GM18873 (cell line): Measurements from ENCODE around the gene SCUBE1.

Experiments
- ATAC-seq: cut with Tn5 transposase; IDR thresholded peaks from one replicate; pipeline ENCODE4 v1.9.1; 2021; ENCODE audit warnings: mild to moderate bottlenecking, moderate library complexity, moderate number of reproducible peaks; ENCODE audit not compliant: unreplicated experiment, low FRiP score

Gene SCUBE1

DNA sequence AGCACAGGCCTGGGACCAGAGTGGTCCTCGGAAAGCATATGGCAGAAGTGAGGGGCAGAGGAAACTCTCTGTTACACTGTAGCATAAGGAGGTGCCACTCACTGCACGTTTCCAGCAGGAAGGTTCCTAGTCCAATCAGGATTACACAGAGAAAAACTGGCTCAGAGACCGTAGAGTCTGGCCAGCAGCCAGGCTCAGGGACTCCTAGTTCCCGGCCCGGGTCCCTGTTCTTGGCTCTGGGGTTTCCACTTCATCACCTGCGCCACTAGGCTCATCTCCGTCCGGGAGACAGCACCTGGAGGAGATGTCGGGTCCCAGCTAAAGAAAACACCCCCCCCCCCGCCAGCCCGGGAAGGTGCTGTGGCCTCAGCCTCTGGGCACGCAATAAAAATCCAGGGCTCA is 157.3 kb downstream of the SCUBE1 start:
- no peak for ATAC-seq

DNA sequence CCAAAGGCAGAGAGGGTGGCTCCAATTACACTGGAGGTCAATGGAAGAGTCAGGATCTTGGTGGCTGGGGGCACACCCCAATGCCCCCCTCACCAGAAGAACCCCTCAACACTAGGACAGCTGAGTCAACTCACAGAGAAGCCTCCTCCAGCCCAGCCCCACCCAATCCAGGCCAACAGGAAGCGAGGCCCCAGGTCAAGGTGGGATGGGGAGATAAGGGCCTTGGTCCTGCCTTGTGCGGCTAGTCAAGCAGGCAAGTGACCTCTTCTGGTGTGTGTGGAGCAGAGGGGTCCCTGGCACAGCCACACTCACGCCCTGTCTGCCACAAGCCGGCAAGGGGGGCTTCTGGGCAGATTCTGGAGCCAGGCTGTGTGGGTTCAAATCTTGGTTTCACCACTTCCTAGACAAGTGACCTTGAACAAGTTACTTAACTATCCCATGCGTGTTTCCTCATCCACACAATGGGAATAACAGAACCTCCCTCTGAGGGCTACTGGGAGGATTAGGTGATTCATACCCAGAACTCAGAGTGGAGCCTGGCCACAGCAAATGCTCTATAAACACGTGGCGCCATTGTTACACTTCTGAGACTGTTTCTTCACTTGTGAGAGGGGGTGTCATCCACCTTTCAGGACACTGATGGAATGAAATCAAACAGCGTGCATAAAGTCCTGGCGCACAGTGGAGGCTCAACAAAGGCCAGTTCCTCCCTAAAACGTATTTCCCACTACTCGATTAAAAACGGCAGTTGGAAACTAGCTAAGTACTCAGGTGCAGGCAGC is 159.5 kb downstream of the SCUBE1 start:
- no peak for ATAC-seq

DNA sequence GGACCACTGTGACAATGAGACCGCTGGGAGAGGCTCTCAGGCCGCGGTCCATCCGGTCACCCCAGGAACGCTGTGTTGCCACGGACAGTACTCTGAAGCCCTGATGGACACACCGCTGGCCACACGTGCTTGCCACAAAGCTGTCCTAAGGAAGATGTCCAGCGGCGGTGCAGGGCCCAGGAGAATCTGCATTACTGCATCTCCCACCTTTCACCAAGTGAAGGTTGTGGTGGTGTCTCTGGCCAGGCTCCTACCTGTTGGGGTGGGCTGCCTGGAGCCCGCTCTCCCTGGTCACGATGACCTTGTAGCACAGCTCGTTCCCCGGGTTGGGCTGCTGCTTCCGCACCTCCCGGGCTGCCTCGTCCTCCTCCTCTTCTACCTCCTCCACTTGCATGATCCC is 160.4 kb downstream of the SCUBE1 start:
- ATAC-seq, result no peak

DNA sequence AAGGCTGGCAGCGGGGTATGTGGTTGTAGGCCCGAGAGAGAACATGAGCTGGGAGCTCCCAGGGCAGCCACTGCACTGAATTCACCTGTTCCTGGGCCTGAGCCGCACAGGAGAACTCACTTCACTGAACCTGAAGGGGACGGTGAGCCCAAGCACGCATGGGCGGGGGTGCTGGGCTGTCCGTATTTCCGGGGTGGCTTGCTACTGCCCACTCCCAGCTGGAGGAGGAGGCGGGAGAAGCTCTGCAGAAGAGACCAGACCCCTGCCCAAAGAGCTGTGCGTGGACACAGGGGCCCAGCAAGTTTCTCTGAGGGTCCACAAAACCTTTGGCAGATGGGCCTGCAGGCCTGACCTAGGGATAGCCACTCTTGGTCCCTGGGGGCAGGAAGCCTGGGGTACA is 161.1 kb downstream of the SCUBE1 start:
- no peak for ATAC-seq

DNA sequence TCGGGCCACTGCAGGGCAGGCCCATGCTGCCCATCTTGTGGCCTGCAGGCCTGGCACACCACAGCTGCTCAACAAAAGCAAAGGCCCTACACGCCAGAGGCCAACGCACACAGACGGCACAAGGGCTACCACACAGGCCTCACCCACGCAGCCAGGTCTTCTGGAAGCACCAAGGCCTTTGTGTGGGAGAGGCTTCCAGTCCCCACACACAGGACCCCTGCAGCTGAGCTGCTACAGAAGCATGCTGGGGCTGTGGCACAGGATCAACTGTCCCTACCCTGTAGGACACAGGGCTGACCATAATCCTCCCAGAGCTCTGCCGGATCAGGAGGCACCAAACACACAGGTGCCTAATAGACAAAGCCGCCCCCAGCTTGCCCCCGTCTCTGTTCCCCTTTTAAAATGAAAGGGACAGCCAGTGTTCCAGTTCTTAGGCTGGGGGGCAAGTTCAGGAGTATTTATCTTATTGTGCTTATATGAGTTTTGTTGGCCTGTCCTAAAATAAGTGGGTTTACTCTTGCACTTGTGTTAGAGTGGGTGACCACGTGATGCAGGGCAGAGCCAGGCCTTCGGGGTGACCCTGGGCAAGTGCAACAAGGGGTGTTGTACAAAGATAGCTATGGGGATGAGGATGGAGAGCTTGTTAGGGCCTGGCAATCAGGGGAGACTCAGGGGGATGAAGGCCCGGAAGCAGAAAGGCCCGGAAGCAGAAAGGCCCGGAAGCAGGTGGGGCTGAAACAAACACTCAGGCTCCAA is 161.7 kb downstream of the SCUBE1 start:
- ATAC-seq, result no peak

DNA sequence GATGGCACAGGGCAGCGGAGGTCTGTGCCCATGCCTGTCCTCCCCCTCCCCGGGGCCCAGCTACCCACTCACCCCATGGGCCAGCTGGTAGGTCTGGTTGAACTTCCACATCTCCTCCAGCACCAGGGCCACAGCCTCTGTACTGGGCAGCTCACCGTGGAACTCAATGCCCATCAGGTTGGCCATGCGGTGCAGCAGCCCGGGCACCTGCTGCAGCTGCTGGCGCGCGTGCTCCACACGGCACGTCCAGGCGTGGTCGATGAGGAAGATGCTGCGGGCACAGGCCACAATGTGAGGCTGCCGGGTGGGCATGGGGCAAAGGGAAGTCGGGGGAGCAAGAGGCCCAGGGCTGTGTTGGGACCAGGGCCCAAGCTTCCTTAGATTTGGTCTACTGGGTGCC is 162.5 kb downstream of the SCUBE1 start:
- ATAC-seq, result no peak

DNA sequence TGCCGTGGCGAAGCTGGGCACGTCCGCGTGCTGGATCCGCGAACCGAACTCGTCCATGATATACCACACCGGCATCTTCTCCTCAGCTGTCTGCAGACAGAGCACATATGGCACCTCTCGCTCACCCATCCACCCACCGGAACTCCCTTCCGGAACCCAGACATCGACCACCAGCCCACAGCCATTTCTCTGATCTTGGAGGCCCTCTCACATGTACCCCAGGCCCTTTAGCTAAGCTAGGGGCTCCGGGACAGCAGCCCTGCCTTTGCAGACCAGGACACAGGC is 163.3 kb downstream of the SCUBE1 start:
- ATAC-seq, result no peak

DNA sequence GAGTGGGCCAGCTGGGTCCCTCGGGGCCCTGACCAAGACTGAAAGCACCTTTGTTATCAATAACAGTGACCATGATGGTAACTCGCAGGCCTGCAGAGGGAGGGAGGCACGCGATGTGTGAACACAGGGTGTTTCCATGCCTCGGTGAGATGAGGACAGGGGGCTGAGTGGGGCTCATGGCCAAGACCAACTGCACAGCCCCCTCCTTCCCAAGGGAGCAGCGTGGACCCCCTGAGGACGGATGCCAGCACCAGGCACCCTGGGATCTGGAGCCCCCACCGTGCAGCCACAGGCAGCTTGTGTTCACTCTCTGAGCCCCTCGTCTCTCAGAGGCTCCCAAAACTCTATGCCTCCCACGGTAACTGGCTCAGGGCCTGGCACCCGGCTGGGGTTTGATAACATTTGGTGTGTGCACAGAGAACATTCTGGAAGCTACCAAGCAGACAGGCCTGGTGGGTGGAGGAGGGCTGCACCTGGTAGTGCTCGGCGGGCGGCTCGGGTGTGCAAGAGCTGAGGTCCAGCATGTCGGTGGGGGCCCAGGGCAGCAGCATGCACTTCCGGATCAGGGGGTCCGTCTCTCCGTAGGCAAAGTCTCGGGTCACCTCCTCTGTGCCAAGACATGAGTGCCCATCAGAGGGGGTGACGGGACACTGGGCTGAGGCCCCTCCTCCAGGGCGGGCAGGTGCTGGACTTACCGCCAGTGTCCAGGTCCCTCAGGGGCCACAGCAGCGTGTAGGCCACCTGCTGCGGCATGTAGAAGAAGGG is 163.8 kb downstream of the SCUBE1 start:
- ATAC-seq, result no peak

DNA sequence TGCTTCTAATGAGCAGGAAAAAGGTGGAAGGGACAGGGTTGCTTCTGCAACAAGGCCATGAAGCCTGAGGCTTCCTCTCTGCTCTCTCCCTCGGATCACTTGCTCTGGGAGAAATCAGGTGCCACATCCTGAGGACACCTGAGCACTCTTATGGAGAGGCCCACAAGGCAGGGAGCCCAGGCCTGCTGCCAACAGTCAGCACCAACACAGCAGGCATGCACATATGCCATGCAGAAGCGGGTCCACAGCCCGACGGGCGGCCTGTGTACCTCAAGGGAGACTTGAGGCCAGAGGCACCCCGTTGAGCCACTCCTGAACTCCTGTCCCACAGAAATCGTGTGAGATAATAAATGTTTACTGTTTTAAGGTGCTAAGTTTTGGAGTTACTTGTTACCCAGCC is 165.7 kb downstream of the SCUBE1 start:
- ATAC-seq, result no peak

DNA sequence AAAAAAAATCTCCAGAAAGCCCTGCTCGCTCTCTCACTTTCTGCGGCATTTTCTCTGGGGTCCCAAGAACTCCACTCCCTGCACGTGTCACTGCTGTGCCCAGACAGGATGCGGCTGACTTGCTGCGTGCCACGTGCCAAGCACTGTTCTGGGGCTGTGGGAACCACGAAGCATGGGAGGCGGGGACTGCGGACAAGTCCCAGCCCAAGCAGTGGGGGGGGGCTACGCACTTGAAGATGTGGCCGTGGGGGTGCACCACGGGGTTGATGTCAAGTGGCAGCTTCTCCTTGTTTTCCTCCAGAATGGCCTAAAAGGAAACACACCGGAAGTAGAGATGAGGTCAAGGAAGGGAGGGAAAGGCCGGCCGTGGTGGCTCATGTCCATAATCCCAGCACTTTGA is 167.1 kb downstream of the SCUBE1 start:
- no peak for ATAC-seq

DNA sequence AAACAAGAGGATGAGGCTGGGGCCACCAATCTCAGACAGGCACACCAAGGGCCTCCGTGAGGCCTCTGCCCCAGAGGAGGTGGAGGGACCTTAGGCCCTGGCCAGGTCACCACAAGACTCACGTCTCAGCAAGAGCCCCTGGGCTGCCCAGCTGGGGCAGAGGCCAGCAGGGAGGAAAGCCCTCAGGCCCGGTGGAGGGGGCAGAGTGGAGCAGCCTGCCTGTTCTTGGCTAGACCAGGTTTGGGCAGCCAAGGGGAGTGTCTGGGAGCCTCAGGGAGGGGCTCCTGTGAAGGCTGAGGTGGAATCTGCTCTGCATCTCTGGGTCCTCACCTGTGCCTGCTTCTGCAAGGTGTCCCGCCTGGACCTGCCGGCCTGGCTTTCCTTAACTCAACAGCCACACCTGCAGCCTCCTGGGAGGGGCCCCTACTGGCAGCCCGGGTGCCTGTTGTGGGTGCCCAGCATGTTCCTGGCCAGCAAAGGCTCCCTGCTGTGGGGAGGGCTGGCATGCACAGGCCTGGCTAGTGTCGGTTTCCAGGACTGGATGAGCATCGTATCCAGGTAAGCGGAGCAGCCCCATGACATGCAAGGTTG is 168.1 kb downstream of the SCUBE1 start:
- no peak for ATAC-seq

DNA sequence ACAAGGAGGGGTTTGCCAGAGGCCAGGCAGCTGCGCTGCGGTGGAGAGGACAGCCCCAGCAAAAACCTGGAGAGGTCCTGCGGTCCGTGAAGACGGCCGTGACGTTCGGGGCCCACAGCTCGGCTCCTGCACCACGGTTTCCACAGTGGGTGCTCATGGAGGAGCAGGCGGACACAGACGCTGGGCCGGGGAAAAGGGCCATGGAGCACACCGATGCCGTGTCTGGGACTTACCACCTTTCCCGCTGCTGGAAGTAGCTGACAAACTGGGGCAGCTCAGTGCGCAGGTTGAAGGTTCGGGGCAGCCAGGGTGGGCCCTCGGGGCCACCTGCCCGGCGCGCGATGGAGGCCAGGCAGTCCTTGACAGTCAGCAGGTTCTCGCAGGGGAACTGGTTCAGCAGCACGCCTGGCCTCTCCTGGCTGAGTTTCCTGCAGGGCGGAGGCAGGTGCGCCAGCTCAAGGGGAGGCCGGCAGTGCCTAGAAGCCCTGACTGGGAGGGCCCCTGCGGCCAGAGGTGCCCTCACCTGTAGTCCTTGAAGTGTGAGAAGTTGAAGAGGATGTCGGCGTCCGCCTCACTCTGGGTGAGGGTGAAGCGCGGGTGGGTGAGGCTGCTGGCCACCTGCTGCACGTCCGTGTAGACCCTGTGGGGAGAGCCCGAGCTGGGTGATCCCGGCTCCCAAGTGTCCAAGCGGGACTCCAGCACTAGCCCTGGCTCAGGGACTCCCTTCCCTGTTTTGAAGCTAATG is 169.0 kb downstream of the SCUBE1 start:
- no peak for ATAC-seq

DNA sequence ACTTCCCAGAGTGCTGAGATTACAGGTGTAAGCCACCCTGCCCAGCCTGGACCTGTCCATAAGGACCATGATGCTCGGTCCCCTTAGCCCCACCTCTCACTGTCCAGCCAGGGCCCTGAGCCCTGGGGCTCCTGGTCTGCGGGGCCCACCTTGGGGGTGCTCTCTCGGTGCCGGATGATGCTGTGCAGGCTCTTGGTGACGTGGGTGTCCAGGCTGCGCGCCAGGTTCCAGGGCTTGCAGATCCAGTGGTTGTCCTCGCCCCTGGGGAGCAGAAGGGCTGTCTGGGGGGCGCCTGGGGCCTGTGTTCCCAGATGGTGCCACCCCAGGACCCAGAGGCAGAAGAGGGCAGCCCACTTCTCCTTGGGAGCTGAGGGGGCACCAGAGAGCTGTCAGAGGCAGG is 169.6 kb downstream of the SCUBE1 start:
- no peak for ATAC-seq

DNA sequence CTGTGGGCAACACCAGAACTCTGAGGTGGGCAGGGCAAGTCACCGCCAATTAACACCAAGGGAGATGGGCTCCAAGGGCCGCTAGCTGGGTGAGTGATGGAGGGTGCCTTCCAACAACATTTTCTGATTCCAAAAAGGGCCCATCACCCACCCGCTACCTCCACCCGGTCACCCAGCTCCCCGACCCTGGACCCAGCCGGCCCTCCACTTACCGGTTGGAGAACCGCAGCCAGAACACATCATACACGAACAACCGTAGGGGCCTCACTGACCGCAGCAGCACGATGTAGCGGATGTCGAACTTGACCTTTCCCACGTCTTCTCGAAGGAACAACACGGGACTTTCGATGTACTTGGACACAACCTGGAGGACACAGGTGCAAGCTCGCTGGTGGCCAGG is 171.0 kb downstream of the SCUBE1 start:
- ATAC-seq, result no peak

DNA sequence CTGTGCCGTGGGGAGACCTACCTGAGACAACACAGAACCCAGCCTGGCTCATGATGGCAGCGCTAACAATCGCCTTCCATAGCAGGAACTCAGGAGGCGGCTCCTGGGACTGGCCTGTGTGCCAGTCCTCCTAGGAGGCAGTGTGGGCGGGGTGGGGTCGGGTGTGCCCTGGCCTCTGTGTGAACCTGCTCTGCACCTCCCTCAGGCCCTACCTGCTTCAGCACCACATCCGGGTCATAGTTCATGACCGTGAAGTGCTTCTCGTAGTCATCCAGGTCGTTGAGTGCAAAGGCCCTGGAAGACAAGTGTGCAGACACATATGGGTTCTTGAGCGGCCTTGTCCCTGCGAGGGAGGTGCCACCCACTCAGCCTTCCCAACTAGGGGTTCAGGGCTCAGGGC is 171.6 kb downstream of the SCUBE1 start:
- ATAC-seq, result no peak

DNA sequence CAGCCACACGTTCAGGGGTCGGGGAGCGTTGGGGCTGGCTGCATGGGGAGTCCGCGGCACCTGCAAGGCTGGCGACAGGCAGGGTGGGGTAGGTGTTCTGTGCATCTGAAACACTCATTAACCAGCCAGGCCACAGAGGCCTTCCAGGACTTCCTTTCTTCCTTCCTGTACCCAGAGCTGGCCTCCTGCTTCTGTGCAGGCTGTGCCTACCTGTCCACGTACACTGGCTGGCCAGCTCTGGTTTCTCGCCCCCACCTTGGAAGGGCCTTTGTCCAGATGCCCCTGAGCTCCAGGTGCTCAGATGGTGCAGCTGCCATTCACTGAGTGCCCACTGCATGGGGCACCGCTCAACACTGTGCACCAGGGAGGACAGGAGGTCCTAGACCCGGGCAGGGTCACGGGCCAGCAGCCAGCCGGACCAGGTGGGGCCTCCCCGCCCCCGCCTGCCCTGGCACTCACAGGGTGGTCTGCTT is 172.1 kb downstream of the SCUBE1 start:
- no peak for ATAC-seq

DNA sequence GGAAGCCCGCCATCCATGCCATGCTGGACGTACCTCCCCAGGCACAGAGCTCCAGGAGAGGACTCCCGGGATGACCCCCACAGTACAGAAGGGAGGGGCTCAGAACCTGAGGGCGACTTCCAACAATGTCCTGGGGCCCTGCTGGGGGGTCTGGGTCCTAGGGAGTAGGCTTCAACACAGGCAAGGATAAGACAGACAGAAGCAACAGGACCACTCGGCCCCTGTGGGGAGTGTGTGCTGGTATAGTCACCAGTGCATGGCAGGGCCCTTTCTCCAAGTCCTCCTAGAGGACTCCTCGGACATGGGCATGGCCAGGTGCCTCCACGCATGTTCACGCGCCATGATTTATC is 173.1 kb downstream of the SCUBE1 start:
- ATAC-seq, result no peak

DNA sequence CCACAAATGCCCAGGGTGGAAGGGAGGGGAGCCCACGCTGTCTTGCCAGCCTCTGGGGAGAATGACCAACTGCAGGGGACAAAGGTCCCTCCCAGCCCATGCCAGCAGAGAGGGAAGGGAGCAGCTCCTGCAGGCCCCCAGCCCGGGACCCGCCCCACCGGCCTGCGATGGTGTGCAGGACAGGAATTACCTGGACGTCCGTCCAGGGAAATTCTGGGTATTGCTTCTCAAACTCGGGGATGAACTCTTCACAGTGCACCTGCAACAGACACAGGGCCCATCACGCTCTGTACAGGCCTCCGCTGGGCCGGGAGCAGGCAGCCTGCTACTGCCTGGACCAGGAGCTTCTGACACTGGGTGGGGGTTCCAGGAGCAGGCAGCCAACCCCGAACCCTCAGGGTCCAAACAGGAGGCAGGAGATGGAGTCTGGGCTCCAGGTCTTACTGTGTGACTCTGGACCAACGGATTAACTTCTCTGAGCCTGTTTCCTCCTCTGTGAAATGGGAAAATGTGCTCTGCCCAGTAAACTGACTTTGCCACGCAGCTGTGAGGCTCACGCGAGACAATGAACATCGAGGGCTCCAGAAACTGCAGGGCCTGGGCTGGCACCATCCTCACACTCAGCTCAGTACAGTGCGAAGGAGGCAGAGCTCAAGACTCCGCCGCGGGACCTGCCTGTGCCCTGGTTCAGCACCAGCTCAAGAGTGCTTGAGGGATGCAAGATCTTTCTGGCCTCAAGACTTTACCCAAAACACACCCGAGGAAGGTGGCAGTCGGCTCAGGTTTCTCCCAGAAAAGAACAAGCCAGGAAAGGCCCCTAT is 173.7 kb downstream of the SCUBE1 start:
- no peak for ATAC-seq

DNA sequence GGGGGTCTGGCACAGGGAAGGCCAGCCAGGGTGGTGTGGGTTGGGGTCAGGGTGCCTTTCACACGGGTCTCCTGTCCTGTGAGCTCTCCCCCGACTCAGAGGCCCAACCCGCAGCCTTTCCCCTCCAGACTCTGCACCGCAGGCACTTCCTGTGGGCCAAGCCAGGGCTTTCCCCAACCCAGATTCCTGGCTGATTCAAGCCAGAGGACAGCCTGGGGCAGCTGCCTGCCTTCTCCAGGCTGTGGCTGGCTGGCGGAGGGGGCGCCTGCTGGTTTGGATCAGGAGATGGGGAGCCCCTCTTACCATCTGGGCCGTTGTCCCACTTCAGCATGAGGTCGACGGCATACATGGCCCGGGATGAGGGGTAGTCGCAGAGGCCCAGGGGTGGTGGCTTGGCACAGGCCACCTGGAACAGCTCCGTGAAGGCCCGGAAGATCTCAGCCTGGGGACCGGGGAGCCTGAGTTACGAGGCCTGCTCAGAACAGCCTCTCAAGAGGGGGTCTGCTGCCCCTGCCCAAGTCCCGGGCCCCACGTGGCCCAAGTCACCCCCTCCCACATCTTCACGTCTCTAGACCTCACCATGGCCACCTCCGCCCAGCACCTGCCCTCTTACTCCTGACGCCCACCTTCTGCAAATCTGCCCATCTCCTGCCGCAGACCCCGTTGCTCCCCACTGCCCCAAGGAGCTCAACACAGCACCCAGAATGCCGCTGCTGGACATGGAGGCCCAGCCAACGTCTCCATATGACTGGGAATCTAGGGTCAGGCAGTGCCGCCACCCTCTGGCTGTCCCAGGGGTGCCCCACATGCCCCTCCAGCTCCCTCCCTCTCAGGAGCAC is 174.5 kb downstream of the SCUBE1 start:
- ATAC-seq, result no peak
